Measurements from ENCODE around the gene TEF.

DNA sequence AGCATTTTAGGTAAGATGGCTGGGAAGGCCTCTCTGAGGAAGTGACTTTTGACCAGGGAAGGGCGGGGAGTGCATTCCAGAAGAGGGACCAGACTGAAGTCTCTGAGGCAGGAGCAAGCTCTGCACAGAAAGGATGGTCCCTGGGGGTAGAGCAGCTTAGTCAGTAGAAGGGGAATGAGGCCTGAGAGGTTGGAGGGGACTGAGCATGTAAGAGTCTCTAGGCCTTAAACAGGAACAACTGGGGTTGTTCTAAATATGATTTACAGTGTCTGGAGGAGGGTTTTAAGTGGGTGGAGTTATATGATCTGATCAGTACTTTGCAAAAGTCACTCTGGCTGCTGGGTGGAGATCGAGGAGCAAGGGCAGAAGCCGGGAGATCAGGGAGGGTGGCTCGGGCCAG lies 31.7 kb upstream of the TEF start:
- no peak for TF ChIP-seq POLR2A (IDR thresholded peaks at IDR 0.05)
- TF ChIP-seq CTCF (IDR thresholded peaks at IDR 0.05): no peak

Measured in testis (tissue), 2 donors.